NCI-H82 treated with DMSO at 0.1 percent for 48 hours (cell line): ENCODE results near the gene GLIS1.

Source experiments
- DNase-seq: peaks from one replicate; lab custom pipeline; 2025; ENCODE audit not compliant: unreplicated experiment; lab: John Stamatoyannopoulos, UW

Gene GLIS1

DNA sequence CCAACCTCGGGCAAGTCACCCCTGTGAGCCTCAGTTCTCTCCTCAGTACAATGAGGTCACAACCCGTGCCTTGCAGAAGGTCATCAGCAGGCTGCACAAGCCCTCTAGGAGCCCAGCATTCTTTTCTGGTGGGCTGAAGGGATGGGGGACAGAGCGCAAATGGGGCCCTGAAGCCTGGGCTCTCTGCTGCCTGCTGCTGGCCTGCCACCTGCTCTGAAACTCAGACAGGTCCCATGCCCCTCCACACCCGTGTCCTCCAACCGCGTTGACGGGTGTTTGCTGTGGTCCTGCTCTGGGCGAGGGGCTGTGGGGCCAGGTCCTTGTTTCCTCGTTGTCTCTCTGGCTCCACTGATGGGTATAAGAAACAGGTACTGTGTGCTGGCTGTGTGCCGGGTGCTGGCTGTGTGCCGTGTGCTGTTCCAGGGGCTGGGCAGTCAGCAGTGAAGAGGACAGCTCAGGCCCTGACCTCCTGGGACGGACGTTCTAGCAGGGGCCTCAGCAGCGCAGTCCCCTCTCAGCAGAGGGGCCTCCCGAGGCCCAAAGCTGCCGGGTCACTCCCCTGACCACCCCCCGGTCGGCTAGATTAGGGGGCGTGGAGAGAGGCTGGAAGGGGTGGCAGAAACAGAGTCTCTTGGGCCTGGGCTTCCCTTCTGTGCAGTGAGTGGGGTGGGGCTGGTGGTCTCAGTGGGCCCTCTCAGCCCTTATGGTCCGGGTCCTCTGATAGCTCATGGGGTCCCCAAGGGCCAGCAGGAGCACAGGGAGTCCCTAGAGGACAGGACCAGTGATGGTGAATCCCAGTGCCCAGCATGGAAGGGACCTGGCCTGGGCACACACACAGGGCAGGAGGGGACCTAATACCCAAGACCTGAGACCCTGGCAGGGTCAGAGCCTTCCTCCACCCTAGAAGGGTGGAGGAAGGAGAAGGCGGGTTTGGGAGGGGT lies 237.6 kb downstream of the GLIS1 start:
- DNase-seq, result no peak

DNA sequence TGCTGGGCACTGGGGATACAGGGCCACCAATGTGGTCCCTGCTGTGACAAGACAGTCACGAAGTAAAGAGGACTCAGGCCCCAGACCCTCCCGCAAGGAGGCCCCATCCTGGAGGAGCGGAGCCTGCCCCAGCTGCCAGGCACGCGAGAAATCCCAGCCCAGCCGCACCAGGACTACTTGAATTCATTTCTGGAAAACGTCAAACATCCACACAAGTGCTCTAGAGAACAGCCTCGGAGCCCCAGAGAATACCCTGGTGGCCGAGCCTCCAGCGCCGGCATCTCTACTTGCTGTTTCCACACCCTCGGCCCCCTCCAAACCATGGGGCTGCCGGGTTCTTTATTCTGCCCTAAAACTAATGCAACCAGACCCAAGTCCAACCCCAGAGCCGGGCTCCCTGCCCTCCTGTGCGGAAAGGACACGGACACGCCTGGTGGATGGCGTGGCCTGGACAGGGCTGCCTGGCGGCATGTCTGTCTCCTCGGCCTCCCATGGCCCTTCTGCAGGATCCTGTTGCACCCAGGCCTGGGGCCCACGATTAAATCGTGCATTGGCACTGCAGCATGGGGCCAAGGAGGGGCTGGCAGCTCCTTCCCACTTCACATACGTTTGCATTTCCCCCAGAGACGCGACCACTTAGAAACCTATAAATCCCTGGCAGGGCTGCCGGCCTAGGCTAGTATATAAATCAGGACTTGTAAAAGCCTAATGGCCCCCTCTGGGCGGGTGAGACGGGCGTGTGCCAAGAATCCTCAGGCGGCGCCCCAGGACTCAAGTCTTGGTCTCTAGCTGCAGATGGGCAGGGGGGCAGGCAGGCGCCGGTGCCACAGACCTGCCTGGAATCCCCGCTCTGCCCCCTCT lies 238.5 kb downstream of the GLIS1 start:
- no peak for DNase-seq

DNA sequence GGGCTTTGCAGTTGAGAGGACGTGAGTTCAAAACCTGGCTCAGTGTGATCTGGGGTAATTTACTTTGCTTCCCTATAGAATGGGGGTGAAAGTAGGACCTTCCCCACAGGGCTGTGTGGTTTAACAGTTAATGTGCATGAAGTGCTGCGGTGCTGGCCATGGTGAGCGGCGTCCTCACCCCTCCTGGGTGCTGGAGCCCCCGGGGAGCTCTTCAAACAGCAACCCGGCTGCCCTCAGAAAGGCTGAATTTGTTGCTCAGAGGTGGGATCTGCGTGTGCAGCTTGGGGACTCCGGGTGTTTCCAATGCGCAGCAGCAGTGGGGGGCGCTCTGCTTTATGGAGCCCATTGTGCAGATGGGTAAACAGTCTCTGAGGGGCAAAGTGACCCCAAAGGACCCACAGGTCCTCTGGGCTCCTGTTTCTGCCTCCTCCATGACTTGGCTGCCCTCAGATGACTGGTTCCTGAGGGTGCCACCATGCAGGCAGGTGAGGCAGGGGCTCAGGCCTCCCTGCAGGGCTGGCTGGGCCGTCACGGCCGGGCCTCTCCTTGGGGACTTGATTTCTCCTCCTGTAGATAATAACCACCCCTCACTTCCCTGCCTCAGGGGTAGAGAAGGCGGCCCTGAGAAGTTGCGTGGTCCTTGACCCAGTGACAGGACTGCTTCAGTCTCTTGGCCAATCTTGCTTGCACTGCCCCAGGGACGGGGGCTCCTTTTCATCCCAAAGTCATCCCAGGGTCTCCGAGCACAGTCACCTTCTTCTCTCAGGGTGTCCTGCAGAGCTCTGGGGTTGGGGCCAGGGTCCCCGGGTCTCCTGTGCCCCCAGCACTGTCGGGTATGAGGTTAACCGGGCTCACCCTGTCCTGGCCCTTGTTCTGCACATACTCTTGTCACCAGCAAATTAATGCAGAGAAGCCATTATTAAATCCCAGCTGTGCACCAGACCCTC lies 239.4 kb downstream of the GLIS1 start:
- DNase-seq, result no peak

DNA sequence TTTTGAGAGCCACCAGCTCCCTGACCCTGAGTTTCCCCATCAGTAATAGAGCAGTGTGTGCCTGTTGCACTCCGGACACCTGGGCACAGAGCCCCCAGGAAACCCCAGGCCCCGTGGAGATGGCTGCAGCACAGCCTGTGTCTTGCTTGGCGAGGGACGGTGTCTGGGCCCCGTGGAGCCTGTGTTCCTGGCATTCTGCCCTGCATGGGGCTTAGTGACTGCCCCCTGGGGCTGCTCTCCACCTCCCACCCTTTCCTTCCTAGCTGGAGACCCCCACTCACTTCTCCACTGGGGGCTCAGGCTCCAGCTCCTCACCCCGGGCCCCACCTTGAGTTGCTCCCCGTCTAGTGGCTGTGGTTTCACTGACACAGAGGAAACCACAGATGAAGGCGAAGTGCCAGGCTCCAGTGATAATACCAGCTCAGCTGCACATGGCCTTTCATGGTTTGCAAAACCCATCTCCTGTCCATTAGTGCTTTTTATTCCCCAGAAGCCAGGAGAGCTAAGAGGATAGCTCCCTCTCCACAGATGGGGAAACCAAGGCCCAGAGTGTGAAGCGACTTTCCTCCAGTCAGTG lies 240.3 kb downstream of the GLIS1 start:
- DNase-seq, result no peak

DNA sequence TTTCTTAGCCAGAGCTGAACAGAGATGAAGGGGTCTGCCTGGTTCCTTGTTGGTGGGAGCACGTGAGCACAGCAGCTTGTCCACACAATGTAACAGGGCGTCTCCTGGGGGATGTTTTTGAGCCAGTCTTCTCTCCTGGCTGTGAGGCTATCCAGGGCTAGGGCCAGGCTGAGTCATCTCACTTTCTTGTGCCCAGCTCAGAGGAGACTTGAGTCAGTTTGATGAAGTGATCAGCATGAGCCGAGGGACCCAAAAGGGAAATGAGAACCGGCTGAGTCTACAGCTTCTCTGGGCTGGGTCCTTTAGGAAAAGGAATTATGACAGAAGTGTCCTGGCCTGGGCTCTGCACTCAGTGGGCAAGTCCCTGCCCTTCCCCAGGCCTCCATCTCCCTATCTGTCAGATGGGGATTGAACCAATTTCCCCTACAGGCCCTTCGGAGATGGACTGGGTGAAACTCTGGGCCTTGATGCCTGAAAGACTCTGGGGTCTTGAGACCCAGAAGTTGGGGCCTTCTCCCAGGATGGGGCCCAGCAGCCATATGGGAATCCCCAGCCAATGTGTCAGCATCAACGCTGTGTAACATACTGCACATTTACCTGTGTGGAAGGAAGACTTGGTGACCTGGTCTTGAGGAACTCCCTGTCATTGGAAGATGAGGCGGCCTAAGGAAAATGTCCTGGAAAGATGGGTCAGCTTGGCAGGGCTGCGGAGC lies 243.2 kb downstream of the GLIS1 start:
- no peak for DNase-seq

DNA sequence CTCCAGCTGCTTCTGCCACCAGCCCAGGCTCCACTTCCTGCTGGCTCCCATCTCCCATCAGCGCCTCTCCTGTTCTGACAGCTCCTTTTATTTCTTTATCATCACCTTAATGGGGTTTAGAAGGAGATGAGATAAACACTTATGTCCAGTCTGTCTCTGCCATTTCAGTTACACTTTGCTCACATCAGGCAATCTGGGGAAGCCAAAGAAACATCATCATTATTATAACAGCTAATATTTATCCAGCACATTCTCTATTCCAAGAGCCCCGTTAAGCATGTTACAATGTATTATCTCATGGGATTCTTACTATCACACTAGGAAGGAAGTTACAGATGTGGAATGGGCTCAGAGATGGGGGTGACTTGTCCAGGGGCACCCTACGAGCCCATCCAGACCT lies 248.6 kb downstream of the GLIS1 start:
- no peak for DNase-seq

DNA sequence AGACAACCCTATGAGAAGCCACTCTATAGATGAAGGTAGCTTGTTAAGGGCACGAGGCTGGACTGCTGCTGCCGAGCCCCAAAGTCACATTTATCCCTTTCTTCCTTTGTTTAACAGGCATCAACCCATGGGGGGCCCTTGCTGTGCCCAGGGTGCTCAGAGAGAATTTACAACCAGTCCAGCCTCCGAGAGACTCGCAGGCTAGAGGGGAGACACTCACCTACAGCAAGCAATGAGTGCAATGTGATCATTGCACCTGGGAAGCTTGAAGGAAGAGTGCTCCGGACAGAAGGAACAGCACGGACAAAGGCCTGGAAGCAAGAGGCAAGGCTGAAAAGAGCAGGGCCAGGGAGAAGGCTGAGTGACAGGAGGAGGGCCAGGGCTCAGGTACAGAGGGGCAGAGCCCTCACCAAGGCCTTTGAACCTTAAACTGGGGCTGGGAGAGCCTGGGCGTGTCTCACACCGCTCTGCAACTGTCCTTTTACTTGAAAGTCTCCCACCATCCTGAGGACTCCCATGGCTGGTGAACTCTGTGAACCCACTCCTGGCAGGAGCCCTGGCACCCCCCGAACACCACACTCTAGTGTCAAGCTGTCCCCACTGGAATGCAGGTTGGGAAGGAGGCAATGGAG lies 252.5 kb downstream of the GLIS1 start:
- DNase-seq, result no peak

DNA sequence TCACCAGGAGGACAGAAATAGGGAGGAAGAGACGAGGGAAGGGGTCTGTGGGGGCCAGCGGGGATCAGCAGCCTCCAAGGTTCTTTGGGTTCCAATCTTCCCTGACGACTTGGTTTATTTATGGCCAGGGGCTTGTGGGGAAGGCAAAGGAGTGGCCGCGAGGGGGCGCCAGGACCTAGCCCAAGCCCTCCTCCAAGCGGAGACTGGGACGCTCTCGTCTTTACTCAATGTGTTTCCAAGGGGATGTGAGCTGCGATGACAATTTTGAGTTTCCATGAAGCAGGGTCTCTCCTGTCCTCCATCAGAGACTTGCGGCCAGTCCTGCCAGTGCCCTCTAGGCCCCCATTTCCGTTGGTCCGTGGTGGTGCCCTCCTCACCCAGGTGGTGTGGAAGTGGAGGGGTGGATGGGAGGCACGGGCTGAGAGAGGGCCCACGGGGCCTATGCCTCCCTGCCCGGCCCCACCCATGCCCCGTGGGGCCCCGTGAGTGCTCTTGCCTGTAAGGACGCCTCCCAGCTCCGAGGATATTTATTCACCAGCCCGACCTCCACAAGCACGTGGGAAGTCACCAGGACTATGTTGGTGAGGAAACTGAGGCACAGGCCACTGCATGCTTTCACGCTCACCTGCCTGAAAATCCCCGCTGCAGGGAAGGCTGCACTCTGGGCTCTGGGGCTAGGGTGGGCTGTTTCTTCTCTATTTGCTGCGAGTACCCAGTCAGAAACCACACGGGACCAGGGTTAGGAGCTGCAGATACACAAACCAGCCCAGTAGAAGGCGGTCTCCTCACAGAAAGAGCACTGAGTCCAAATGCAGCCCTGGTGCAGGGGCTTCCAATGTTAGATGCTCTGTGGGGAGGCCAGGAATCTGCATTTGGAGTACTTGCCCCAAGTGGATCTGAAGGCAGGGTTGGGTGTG lies 253.2 kb downstream of the GLIS1 start:
- peak; percentile 72 for DNase-seq

DNA sequence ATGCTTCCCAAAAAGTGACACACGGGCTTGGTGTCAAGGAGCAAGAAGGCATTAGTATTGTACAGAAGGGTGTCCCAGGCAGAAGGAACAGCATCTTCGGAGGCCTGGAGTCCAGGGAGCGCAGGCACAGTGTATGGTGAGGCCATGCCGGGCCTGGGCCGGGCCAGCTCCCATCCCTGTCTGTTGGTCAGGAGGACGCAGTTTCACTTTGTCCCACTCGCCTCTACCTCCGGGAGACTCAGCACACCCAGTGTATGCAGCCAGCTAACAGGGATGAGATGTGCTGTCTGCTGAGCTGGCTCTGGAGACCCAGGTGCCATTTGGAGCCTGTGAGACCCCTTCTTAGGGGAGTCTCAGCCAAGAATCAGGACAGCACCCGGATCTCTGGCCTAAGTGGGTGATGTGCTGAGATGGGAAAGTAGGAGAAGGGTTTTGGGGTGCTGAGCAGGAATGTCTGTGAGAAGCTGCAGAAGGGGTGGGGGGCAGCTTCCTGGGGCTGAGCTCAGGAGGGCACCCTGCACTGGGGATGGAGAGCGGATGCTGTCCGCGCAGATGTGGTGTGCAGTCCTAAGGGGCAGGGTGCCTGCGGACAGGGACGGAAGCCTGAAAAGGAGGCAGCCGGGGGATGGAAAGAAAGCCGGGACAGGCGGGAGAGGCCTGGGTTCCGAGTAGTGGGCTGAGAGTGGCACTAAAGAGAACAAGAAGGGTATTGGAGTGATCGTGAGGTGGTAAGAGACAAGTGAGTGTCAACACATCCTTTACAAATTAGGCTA lies 254.1 kb downstream of the GLIS1 start:
- DNase-seq, result no peak

DNA sequence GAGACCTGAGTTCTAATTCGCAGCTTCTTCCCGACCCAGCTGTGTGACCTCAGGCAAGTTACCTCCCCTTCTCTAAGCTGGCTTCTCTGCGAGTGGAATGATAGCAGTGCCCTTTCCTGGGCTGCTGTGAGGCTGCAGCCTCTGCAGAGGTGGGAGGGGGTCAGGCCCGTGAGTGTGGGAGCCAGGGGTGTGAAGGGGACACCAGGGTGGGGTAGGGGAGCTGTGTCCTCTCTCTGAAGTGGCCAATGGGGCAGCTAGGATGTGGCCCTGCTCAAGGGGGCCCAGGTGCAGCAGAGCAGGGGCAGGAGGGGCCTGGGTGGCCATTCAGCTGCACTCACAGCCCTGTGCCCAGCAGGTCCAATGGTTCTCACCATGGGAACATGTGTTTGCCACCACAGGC lies 255.3 kb downstream of the GLIS1 start:
- no peak for DNase-seq

DNA sequence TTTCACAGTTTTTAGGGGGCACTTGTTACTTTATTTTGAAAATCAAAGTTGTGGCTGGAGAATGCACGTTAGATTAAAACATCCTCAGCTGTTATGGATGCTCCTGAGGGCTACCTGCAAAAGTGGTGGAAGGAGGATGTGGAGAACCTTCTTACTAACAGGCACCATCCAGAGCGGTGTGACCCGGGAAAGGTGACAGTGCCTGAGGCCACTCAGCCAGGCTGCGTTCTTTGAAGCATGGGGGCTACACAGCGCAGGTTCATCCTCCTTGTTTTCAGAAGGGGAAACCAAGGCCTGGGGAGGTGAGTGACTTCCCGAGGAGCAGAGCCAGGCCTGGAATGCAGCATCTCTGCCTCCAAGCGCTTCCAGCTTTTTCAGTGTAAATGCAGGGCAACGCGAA lies 255.8 kb downstream of the GLIS1 start:
- no peak for DNase-seq

DNA sequence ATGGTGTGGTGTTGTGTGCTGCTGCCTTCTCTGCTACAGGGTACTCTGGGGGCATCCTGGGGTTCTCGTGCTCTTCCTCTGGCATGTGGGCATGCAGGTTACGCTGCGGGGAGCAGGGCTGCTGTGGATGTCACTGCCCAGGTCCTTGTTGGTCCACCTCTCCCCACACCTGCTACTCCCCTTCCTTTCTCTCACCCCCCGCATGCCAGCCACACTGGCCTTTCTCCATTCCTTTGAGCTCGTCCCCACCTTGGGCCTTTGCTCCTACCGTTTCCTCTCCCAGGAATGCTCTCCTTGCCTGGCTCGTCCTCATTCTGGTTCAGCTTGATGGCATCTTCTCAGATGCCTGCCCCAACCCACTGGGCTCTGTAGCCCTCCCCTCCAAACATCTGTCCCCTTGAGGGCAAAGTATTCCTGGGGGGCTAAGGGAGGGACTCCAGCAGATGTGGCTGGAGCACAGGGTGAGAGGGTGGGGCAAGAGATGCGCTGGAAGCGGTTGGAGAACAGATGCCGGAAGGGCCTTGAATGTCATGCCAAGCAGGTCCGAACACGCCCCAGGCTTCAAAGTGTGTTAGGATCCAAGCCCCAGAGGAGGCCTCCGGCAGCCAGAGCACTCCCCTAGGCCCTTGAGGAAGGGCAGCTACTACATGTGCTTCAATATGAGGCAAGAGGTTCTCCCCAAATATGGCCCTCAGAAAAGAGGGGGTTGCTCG lies 256.4 kb downstream of the GLIS1 start:
- DNase-seq, result no peak

DNA sequence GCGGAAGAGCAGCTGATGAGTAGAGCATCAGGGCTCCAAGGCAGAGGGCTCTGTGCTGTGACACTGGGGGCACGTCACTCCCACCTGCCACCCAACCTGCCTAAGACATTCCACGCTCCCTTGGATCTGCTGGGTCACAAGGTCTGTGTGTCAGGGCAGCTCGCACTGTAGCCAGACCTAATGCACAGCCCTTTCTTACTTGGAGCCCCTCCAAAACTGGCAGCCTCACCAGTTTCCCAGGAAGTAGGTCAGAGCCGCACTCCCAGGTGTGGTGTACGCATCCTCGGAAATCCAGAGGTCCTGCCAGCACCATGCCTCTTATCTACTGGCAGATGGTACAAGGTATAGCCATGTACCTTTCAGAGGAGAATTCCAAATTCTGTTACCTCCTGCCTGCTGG lies 257.5 kb downstream of the GLIS1 start:
- DNase-seq, result no peak

DNA sequence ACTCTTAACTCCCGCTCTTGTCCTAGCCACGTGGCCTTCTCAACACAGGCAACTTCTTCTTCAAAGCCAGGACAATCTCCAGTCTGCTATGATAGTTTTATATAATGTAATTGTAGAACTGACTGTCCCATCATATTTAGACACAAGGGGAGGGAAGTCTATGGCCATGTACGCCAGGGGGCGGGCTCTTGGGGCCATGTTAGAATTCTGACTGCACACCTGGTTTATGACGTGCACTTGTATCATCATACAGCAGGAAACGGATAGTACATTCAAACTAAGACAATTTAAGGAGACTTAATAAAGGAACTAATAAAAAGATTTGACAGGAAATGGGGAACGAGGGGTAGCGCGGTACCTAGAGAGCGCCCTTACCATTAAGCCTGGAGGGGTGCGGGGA lies 258.3 kb downstream of the GLIS1 start:
- DNase-seq, result no peak

DNA sequence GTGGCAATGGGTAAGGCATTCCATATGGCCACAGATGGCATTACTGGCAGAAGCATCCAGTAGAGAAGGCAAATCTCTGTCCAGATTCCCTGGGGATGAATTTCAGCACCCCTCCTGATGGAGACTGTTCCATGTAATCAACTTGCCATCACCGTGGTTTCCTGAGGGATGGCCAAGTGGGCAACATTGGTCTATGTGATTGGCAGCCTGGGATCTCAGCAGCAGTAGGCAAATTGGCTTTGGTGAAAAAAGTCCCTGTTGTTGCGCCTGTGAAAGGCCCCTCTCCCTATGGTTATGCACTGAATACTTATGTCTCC lies 260.5 kb downstream of the GLIS1 start:
- no peak for DNase-seq

DNA sequence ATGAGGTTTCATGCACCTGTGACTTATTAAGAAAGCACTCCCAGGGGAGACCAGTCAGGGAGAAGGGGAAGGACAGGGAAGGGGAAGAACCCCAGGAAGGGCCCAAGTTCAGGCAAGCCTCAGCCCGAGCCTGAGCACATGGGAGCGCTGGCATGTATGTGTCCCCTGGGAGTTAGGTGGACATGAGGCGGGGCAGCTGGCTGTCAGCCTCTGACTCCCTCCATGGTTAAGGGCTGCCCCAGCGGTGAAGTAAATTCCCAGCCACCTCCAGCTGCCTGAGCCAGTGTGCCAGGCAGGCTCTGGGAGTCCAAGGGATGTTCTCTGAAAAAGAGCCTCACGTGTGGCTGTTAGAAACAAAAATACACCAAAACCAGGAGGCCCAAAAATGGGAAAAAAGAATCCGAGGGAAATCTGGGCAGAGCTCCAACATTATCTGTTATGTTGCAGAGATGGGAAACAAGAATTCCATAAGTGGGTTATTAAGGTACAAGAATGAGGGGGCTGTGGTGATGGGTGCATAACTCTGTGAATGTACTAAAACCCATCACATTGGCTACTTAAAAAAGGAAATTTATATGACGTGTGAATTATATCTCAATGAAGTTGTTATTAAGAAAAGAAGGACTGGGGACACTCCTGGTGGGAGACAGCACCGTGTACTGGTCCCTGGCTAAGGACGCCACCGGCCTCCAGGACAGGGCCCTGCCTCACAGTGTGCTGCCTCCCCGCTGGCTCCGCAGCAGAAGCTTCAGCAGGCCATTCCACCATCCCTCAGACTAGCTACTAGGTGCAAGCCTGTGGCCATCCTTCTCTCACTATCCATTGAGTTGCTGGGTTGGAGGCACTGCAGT lies 261.1 kb downstream of the GLIS1 start:
- DNase-seq, result no peak
